Uterus (tissue), 2 donors: ENCODE measurements around the gene SLC16A12.

Experiments
- POLR2A ChIP-seq, 2 donors: fragments of 450-650 bp; IDR thresholded peaks; one replicate each; pipeline ENCODE4 v1.6.1; 2016; ENCODE audit warnings: antibody characterized with exemption in 2 of 2, mild to moderate bottlenecking in 1 of 2, moderate library complexity in 1 of 2
- TF ChIP-seq, protein P1 (sequence below), 4 experiments: fragments of 200-600 bp in 2 of 4; fragments of 450-650 bp in 2 of 4; sonication (generic) in 2 of 4; IDR thresholded peaks; one replicate each; pipeline ENCODE4 v1.5.1; 2016 to 2019; ENCODE audit warnings: antibody characterized with exemption in 4 of 4, mild to moderate bottlenecking in 2 of 4, moderate library complexity in 1 of 4

DNA sequence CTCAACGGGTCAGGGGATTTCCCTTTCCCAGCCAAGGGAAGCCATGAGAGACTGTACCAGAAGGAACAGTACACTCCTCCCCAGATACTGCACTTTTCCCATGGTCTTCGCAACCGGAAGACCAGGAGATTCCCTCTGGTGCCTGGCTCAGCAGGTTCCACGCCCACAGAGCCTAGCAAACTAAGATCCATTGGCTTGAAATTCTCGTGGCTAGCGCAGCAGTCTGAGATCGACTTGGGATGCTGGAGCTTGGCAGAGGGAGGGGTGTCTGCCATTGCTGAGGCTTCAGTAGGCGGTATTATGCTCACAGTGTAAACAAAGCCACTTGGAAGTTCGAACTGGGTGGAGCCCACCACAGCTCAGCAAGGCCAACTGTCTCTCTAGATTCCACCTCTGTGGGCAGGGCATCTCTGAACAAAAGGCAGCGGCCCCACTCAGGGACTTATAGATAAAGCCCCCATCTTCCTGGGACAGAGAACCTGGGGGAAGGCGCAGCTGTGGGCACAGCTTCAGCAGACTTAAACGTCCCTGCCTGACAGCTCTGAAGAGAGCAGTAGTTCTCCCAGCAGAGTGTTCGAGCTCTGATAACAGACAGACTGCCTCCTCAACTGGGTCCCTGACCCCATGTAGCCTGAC lies 29.6 kb downstream of the SLC16A12 start:
- TF ChIP-seq, protein P1, sequence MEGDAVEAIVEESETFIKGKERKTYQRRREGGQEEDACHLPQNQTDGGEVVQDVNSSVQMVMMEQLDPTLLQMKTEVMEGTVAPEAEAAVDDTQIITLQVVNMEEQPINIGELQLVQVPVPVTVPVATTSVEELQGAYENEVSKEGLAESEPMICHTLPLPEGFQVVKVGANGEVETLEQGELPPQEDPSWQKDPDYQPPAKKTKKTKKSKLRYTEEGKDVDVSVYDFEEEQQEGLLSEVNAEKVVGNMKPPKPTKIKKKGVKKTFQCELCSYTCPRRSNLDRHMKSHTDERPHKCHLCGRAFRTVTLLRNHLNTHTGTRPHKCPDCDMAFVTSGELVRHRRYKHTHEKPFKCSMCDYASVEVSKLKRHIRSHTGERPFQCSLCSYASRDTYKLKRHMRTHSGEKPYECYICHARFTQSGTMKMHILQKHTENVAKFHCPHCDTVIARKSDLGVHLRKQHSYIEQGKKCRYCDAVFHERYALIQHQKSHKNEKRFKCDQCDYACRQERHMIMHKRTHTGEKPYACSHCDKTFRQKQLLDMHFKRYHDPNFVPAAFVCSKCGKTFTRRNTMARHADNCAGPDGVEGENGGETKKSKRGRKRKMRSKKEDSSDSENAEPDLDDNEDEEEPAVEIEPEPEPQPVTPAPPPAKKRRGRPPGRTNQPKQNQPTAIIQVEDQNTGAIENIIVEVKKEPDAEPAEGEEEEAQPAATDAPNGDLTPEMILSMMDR (IDR thresholded peaks at IDR 0.05): no peak
- TF ChIP-seq POLR2A (IDR thresholded peaks at IDR 0.05): no peak
